ENCODE results near the gene PUSL1. TPM values are rescaled to one million over a fixed set of nuclear protein-coding genes. Genes with fewer than 3 reads are reported as not detected.

Gene PUSL1
- total RNA-seq, 1 experiment from 2014 or later, result 38.0 TPM

DNA sequence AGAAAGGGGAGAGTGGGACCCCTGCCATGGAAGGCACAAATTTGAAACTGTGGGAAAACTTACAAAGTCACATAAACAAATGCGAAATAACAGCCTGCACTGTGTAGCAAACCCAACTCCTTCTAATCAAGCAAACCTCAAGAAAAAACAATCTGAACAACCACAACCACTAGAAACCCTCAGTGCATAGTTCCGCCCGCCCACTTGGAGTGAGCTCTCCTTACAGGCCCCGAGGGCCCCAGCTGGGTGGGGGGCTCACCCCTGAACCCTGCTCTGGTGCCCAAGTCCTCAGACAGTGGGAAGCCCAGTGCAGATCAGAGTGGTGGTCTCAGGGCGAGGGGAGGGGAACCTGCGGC is 50.9 kb downstream of the PUSL1 start:
- Histone ChIP-seq H3K9me3 (ENCODE audit: control insufficient read depth, low read depth, low read length) (no peaks in the 10 kb centered on the region), H2BK12ac (ENCODE audit: insufficient read length, low read depth, low read length) (no peak overlapping the region), H2AK5ac (ENCODE audit: insufficient read length, low read length) (no peak overlapping the region), H3K4ac (ENCODE audit: low read depth, low read length) (no peak overlapping the region), H3K23ac (ENCODE audit: insufficient read length, low read depth, low read length) (no peak overlapping the region), H3K23me2 (ENCODE audit: insufficient read length, low read depth, low read length, poor library complexity, severe bottlenecking) (peaks cover 4% of the 10 kb centered on the region), H3K14ac (ENCODE audit: insufficient read depth, low read length) (no peak overlapping the region), H2AFZ (ENCODE audit: low read length) (no peak overlapping the region), H3K79me1 (ENCODE audit: insufficient read depth, low read depth, low read length, poor library complexity, severe bottlenecking) (no peaks in the 10 kb centered on the region), H4K5ac (ENCODE audit: insufficient read length, low read depth, low read length) (no peak overlapping the region), H2BK5ac (ENCODE audit: insufficient read length, low read length) (no peak overlapping the region), H2BK15ac (ENCODE audit: low read depth, low read length) (no peak overlapping the region), H4K91ac (ENCODE audit: insufficient read length, low read depth, low read length) (no peak overlapping the region), H4K20me1 (ENCODE audit: control insufficient read depth, insufficient read depth, insufficient read length) (no peaks in the 10 kb centered on the region), H3K4me2 (ENCODE audit: insufficient read depth, insufficient read length, low read length) (no peak overlapping the region), H3K18ac (ENCODE audit: insufficient read length, low read depth, low read length) (no peak overlapping the region), H3K79me2 (ENCODE audit: insufficient read depth, low read length) (no peaks in the 10 kb centered on the region), H3K56ac (ENCODE audit: insufficient read length, low read depth, low read length) (no peak overlapping the region), H2BK120ac (ENCODE audit: low read depth, low read length, poor library complexity, severe bottlenecking) (no peak overlapping the region), H3K27ac (ENCODE audit: insufficient read length, low read depth, low read length) (no peak overlapping the region), H4K8ac (replicated peaks; ENCODE audit: insufficient read length, low read depth, low read length) (no peak overlapping the region), H3T11ph (ENCODE audit: low read length) (no peak overlapping the region), H3K9ac (ENCODE audit: extremely low read depth, insufficient read length, low read length) (no peak overlapping the region), H2BK20ac (ENCODE audit: low read depth, low read length, poor library complexity, severe bottlenecking) (no peak overlapping the region), H3K4me1 (ENCODE audit: insufficient read depth, low read length) (peaks cover 2% of the 10 kb centered on the region; the same call in 1 of the 2 replicates), H3K27me3 (ENCODE audit: insufficient read depth, low read length) (peaks cover 4% of the 10 kb centered on the region; the same call in 1 of the 2 replicates)
- TF ChIP-seq CTCF (conservative IDR thresholded peaks at IDR 0.05), result no peak
- Mint-ChIP-seq H3K4me1 (peaks cover 22 to 43% of the 10 kb centered on the region in 2 experiments), H3K27me3 (ENCODE audit: low read depth) (peaks cover 44% of the 10 kb centered on the region), H3K27ac (peak overlapping the region in 1 of 3 experiments; percentile 77; a peak in 1 of 7 replicates), H3K9me3 (no peaks in the 10 kb centered on the region; a peak in 2 of 5 replicates), H3K36me3 (ENCODE audit: insufficient read depth in 1 of 3, low read depth in 3 of 3) (no peaks in the 10 kb centered on the region), H3K4me3 (no peak overlapping the region)
- no CpG with 5 or more reads among the region's 6 CpGs for WGBS (ENCODE audit: extremely low coverage, insufficient read length, low lambda C conversion rate)
- DNase-seq, result no peak

Data from H9 (cell line).